CD4-positive, alpha-beta T cell (primary cell): ENCODE results near the gene VWA8. TPM values are rescaled to one million over a fixed set of nuclear protein-coding genes. Genes with fewer than 3 reads are reported as not detected.

ENCODE experiments used
- ATAC-seq: fragments of 200-7000 bp; cut with Tn5 transposase; one replicate; pipeline ENCODE4 v1.10.0; 2022; ENCODE audit warnings: mild to moderate bottlenecking; ENCODE audit not compliant: poor library complexity
- CTCF ChIA-PET: fragments of 350-600 bp; sonication (Branson Sonifier 250); formaldehyde crosslinking; loops from one replicate; lab custom pipeline; 2021; ENCODE audit warnings: antibody characterized with exemption, inconsistent platforms; lab: Charles Lee
- POLR2A ChIA-PET: fragments of 350-600 bp; sonication (Branson Sonifier 250); formaldehyde crosslinking; loops from one replicate; lab custom pipeline; 2021; ENCODE audit warnings: antibody characterized with exemption, inconsistent platforms; lab: Charles Lee
- DNase-seq, 14 experiments: peaks; one replicate each; pipeline ENCODE4 v3.0.0-alpha.2; 2013 to 2020; ENCODE audit warnings: mixed read lengths in 2 of 14
- H3K27ac ChIP-seq, 2 donors: one replicate each; pipeline versions ENCODE4 v1.5.1 to v1.7.0; 2013; ENCODE audit warnings: low read length in 2 of 2, low read depth in 1 of 2, mild to moderate bottlenecking in 1 of 2
- H3K27me3 ChIP-seq, 2 experiments: 1 replicate in 1 of 2; 2 replicates in 1 of 2; pipeline versions ENCODE4 v1.6.1 to v1.7.0; 2013; ENCODE audit warnings: low read length in 2 of 2, control low read depth in 1 of 2, mild to moderate bottlenecking in 1 of 2, moderate library complexity in 1 of 2; ENCODE audit not compliant: insufficient read depth in 2 of 2, control insufficient read depth in 1 of 2
- H3K36me3 ChIP-seq: one replicate; pipeline ENCODE4 v1.6.1; 2013; ENCODE audit warnings: low read length, control low read depth; ENCODE audit not compliant: insufficient read depth
- H3K4me1 ChIP-seq: one replicate; pipeline ENCODE4 v1.6.1; 2013; ENCODE audit warnings: low read length, control low read depth; ENCODE audit not compliant: insufficient read depth
- H3K4me3 ChIP-seq: one replicate; pipeline ENCODE4 v1.5.1; 2013; ENCODE audit warnings: mild to moderate bottlenecking, low read length, moderate library complexity
- H3K9me3 ChIP-seq, 2 experiments: 1 replicate in 1 of 2; 2 replicates in 1 of 2; pipeline versions ENCODE4 v1.6.1 to v1.7.0; 2013; ENCODE audit warnings: low read length in 2 of 2, mild to moderate bottlenecking in 2 of 2, control low read depth in 1 of 2, moderate library complexity in 1 of 2; ENCODE audit not compliant: control insufficient read depth in 1 of 2, insufficient read depth in 1 of 2
- H3K27ac Mint-ChIP-seq: one replicate; pipeline ENCODE4 v1.8.0; 2020; ENCODE audit warnings: mixed read lengths
- H3K27me3 Mint-ChIP-seq: one replicate; pipeline ENCODE4 v1.8.0; 2021; ENCODE audit warnings: mixed read lengths
- H3K36me3 Mint-ChIP-seq: one replicate; pipeline ENCODE4 v1.8.0; 2021; ENCODE audit warnings: low read depth, mixed read lengths
- H3K4me1 Mint-ChIP-seq: one replicate; pipeline ENCODE4 v1.8.0; 2021; ENCODE audit warnings: low read depth, mixed read lengths
- H3K4me3 Mint-ChIP-seq: one replicate; pipeline ENCODE4 v1.8.0; 2020; ENCODE audit warnings: mild to moderate bottlenecking, mixed read lengths
- H3K9me3 Mint-ChIP-seq: one replicate; pipeline ENCODE4 v1.8.0; 2020; ENCODE audit warnings: mixed read lengths
- intact Hi-C, 2 experiments: fragments of 100-400 bp; cut with DNase I in 1 of 2; cut with micrococcal nuclease in 1 of 2; formaldehyde crosslinking; loops; one replicate each; pipeline versions ENCODE4 v1.15.1 to v1.9.0; 2023 to 2025; cut with DNase I, micrococcal nuclease
- total RNA-seq, 174 experiments: library from RNA in 2 of 174; stranded (reverse) in 2 of 174; gene quantifications; one replicate each; pipeline ENCODE4 v1.2.3 and lab custom pipeline; 2021 to 2026
- TF ChIP-seq, protein P1 (sequence below): fragments of 200-600 bp; IDR thresholded peaks from one replicate; pipeline ENCODE4 v1.8.0; 2022; ENCODE audit warnings: antibody characterized with exemption, mild to moderate bottlenecking

Gene VWA8
- total RNA-seq, 2 experiments from 2014 or later, result 18.7 to 19.0 TPM

GRCh38 chr13:41833831-41834230 is 127.1 kb downstream of the VWA8 start:
- H3K36me3 Mint-ChIP-seq, result peaks cover 71% of the 10 kb centered on the region
- ChIA-PET POLR2A (no interaction called here), CTCF (no interaction called here)
- DNase-seq, result no peak
- H3K36me3 ChIP-seq, result peaks cover 17% of the 10 kb centered on the region
- no peaks in the 10 kb centered on the region for H3K4me1 Mint-ChIP-seq
- no peak overlapping the region for H3K27ac ChIP-seq
- TF ChIP-seq, protein P1, sequence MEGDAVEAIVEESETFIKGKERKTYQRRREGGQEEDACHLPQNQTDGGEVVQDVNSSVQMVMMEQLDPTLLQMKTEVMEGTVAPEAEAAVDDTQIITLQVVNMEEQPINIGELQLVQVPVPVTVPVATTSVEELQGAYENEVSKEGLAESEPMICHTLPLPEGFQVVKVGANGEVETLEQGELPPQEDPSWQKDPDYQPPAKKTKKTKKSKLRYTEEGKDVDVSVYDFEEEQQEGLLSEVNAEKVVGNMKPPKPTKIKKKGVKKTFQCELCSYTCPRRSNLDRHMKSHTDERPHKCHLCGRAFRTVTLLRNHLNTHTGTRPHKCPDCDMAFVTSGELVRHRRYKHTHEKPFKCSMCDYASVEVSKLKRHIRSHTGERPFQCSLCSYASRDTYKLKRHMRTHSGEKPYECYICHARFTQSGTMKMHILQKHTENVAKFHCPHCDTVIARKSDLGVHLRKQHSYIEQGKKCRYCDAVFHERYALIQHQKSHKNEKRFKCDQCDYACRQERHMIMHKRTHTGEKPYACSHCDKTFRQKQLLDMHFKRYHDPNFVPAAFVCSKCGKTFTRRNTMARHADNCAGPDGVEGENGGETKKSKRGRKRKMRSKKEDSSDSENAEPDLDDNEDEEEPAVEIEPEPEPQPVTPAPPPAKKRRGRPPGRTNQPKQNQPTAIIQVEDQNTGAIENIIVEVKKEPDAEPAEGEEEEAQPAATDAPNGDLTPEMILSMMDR, result no peak
- intact Hi-C loops, result no loop called here
- H3K9me3 Mint-ChIP-seq, result no peaks in the 10 kb centered on the region
- no peaks in the 10 kb centered on the region for H3K27me3 Mint-ChIP-seq
- no peak overlapping the region for H3K27ac Mint-ChIP-seq
- no peaks in the 10 kb centered on the region for H3K27me3 ChIP-seq
- no peaks in the 10 kb centered on the region for H3K9me3 ChIP-seq
- no peak for ATAC-seq
- H3K4me3 Mint-ChIP-seq, result no peak overlapping the region
- no peaks in the 10 kb centered on the region for H3K4me1 ChIP-seq
- no peak overlapping the region for H3K4me3 ChIP-seq

GRCh38 chr13:41833201-41833600 is 127.7 kb downstream of the VWA8 start:
- Histone ChIP-seq H3K27me3 (no peaks in the 10 kb centered on the region), H3K4me1 (no peaks in the 10 kb centered on the region), H3K9me3 (no peaks in the 10 kb centered on the region), H3K4me3 (no peak overlapping the region), H3K27ac (no peak overlapping the region), H3K36me3 (peaks cover 17% of the 10 kb centered on the region)
- Mint-ChIP-seq H3K27ac (no peak overlapping the region), H3K36me3 (peaks cover 71% of the 10 kb centered on the region), H3K4me1 (no peaks in the 10 kb centered on the region), H3K4me3 (no peak overlapping the region), H3K9me3 (no peaks in the 10 kb centered on the region), H3K27me3 (no peaks in the 10 kb centered on the region)
- ChIA-PET CTCF (no interaction called here), POLR2A (no interaction called here)
- DNase-seq, result no peak
- intact Hi-C loops, result no loop called here
- ATAC-seq, result no peak
- TF ChIP-seq, protein P1, result no peak

DNA sequence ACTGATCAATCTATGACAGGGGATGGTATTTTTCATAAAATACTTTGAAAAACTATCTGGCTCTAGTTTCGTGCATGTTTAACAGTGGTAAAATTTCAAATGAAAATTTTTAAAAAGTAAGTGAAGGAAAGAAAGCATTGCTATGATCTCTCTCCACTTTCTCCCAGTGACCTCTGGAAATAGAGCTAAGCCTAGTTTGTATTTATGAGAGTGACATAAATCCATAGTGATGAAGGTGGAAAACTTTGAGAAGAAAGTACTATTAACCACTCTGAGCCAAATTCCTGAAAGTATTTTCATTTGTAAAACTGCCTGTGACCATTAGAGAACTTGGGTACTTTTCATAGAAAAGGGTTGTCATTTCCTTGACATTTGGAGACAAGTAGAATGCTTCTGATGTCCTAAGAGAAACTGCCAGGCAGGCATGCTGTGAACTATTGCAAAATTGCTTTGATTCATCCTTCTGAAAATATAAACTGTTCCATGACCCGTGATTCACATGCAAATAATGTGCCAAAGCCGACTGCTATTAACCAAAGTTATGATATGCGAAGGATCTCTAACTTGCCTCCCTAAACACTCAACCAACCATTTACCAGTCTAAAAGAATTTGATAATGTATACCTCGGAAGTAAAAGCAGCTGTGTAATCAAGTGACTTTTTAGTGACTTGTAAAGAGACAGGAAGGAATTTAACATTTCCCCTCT is 133.2 kb downstream of the VWA8 start:
- intact Hi-C loops, result no loop called here
- TF ChIP-seq, protein P1, result no peak
- peaks cover 23% of the 10 kb centered on the region for H3K36me3 ChIP-seq
- no peak for ATAC-seq
- H3K4me1 Mint-ChIP-seq, result no peaks in the 10 kb centered on the region
- ChIA-PET CTCF (no interaction called here), POLR2A (interaction anchor here (0.7 kb wide), 1 partner anchor 18 kb away, joined by 3 read pairs; no protein-coding TSS in a partner anchor)
- H3K27me3 Mint-ChIP-seq, result no peaks in the 10 kb centered on the region
- no peaks in the 10 kb centered on the region for H3K9me3 Mint-ChIP-seq
- no peaks in the 10 kb centered on the region for H3K27me3 ChIP-seq
- no peak overlapping the region for H3K4me3 ChIP-seq
- H3K27ac Mint-ChIP-seq, result no peak overlapping the region
- H3K27ac ChIP-seq, result no peak overlapping the region
- no peaks in the 10 kb centered on the region for H3K4me1 ChIP-seq
- DNase-seq, result no peak
- peaks cover 76% of the 10 kb centered on the region for H3K36me3 Mint-ChIP-seq
- H3K4me3 Mint-ChIP-seq, result no peak overlapping the region
- no peaks in the 10 kb centered on the region for H3K9me3 ChIP-seq
